Panc1 (cell line): Measurements from ENCODE around the gene NPAS1.

Experiments used
- CTCF ChIP-seq: fragments of 450-650 bp; IDR thresholded peaks from 2 replicates; pipeline ENCODE4 v1.5.1; 2017; ENCODE audit warnings: mild to moderate bottlenecking
- POLR2AphosphoS5 ChIP-seq: IDR thresholded peaks from 2 replicates; pipeline ENCODE4 v1.6.1; 2012; ENCODE audit warnings: mild to moderate bottlenecking, low read depth, low read length, moderate library complexity
- REST ChIP-seq, 2 experiments: IDR thresholded peaks; 2 replicates each; pipeline ENCODE4 v1.6.1; 2011 to 2012; ENCODE audit warnings: low read depth in 2 of 2, control low read depth in 1 of 2, low read length in 1 of 2, mild to moderate bottlenecking in 1 of 2, moderate library complexity in 1 of 2; ENCODE audit not compliant: insufficient read depth in 1 of 2
- SIN3A ChIP-seq: IDR thresholded peaks from 2 replicates; pipeline ENCODE4 v1.6.1; 2012; ENCODE audit warnings: low read depth, mild to moderate bottlenecking, low read length, moderate library complexity, borderline replicate concordance; ENCODE audit not compliant: insufficient read depth
- TCF7L2 ChIP-seq: IDR thresholded peaks from 2 replicates; pipeline ENCODE4 v1.6.1; 2011; ENCODE audit warnings: mild to moderate bottlenecking, low read depth, low read length, inconsistent platforms

- no peak for TF ChIP-seq CTCF
- no peak for TF ChIP-seq TCF7L2
- TF ChIP-seq POLR2AphosphoS5 = no peak
- TF ChIP-seq REST (IDR thresholded peaks at IDR 0.05; ENCODE audit: insufficient read depth in 1 of 2, low read depth in 2 of 2, low read length in 1 of 2) = no peak
- no peak for TF ChIP-seq SIN3A
Measured at GRCh38 chr19:47044946-47045866, 25.6 kb downstream of the NPAS1 start.
